Thyroid gland (tissue), 4 donors: Measurements from ENCODE around the gene RAC2.

Experiments used
- CTCF ChIP-seq, 6 experiments: fragments of 200-600 bp in 3 of 6; fragments of 450-650 bp in 3 of 6; sonication (generic) in 3 of 6; IDR thresholded peaks; one replicate each; pipeline ENCODE4 v1.5.1; 2016 to 2019; ENCODE audit warnings: antibody characterized with exemption in 6 of 6, mild to moderate bottlenecking in 2 of 6, inconsistent platforms in 1 of 6, moderate library complexity in 1 of 6
- POLR2A ChIP-seq, 2 donors: fragments of 450-650 bp; IDR thresholded peaks; one replicate each; pipeline ENCODE4 v1.6.1; 2017; ENCODE audit warnings: antibody characterized with exemption in 2 of 2, mild to moderate bottlenecking in 2 of 2, moderate library complexity in 1 of 2

GRCh38 chr22:37234736-37235711, 9.0 kb downstream of the RAC2 start:
- TF ChIP-seq CTCF (IDR thresholded peaks at IDR 0.05) (no peak), POLR2A (IDR thresholded peaks at IDR 0.05) (no peak)
